Endodermal cell (in vitro differentiated cells): ENCODE data around the gene NFXL1. TPM values are rescaled to one million over a fixed set of nuclear protein-coding genes. Genes with fewer than 3 reads are reported as not detected.

ENCODE experiments used
- DNase-seq: peaks from one replicate; pipeline ENCODE4 v3.0.0-alpha.2; 2017
- H3K27ac ChIP-seq: 2 replicates; pipeline ENCODE4 v1.5.1; 2013; ENCODE audit warnings: mild to moderate bottlenecking, low read depth, low read length, moderate library complexity
- H3K27me3 ChIP-seq: 2 replicates; pipeline ENCODE4 v1.6.1; 2013; ENCODE audit warnings: mild to moderate bottlenecking, low read length, moderate library complexity; ENCODE audit not compliant: insufficient read depth, control insufficient read depth, poor library complexity, severe bottlenecking
- H3K36me3 ChIP-seq: 2 replicates; pipeline ENCODE4 v1.7.0; 2013; ENCODE audit warnings: mild to moderate bottlenecking, low read length, moderate library complexity; ENCODE audit not compliant: control insufficient read depth, insufficient read depth
- H3K4me1 ChIP-seq: one replicate; pipeline ENCODE4 v1.7.0; 2013; ENCODE audit warnings: low read length; ENCODE audit not compliant: control insufficient read depth, insufficient read depth
- H3K4me3 ChIP-seq: 2 replicates; pipeline ENCODE4 v1.5.1; 2013; ENCODE audit warnings: mild to moderate bottlenecking, low read length, moderate library complexity
- H3K9ac ChIP-seq: 2 replicates; pipeline ENCODE4 v1.6.1; 2013; ENCODE audit warnings: mild to moderate bottlenecking, low read length, moderate library complexity; ENCODE audit not compliant: poor library complexity, severe bottlenecking; ENCODE audit errors: extremely low read depth
- H3K9me3 ChIP-seq: 2 replicates; pipeline ENCODE4 v1.6.1; 2013; ENCODE audit warnings: mild to moderate bottlenecking, low read length, moderate library complexity; ENCODE audit not compliant: control insufficient read depth
- H3K27ac Mint-ChIP-seq: 2 replicates; pipeline ENCODE4 v1.8.0; 2020; ENCODE audit warnings: mixed read lengths
- H3K27me3 Mint-ChIP-seq: 2 replicates; pipeline ENCODE4 v1.8.0; 2021; ENCODE audit warnings: mild to moderate bottlenecking, mixed read lengths; ENCODE audit not compliant: insufficient read depth
- H3K36me3 Mint-ChIP-seq: 2 replicates; pipeline ENCODE4 v1.8.0; 2020; ENCODE audit warnings: low read depth, mixed read lengths
- H3K4me1 Mint-ChIP-seq: 2 replicates; pipeline ENCODE4 v1.8.0; 2020; ENCODE audit warnings: mixed read lengths
- H3K4me3 Mint-ChIP-seq: 2 replicates; pipeline ENCODE4 v1.8.0; 2020; ENCODE audit warnings: mild to moderate bottlenecking, moderate library complexity, mixed read lengths
- H3K9me3 Mint-ChIP-seq: 2 replicates; pipeline ENCODE4 v1.8.0; 2020; ENCODE audit warnings: mild to moderate bottlenecking, mixed read lengths
- WGBS, 2 experiments: methylation state at CpG; one replicate each; pipeline versions ENCODE4 v1.1.5 to v1.1.7; 2013; ENCODE audit warnings: missing lambda C conversion rate in 2 of 2, mixed read lengths in 1 of 2; ENCODE audit not compliant: insufficient coverage in 1 of 2, insufficient read length in 1 of 2; 5-methylcytosine and 5-hydroxymethylcytosine counted together
- total RNA-seq, 2 donors: library from RNA; stranded (reverse); fragmentation: NEBNext Ultra II Directional in 1 of 2; extraction: Animal tissue kit (Norgen Biotek cat#: 25700) in 1 of 2; gene quantifications; 2 replicates in 1 of 2; 3 replicates in 1 of 2; pipeline ENCODE4 v1.2.1, GENCODE V29; 2021
- TF ChIP-seq, protein P1 (sequence below): fragments of 200-600 bp; sonication (generic); conservative IDR thresholded peaks from 2 replicates; pipeline ENCODE4 v1.5.0; 2021; ENCODE audit warnings: antibody characterized with exemption, mild to moderate bottlenecking

Gene NFXL1
- total RNA-seq, 2 donors from 2014 or later: 33.0 to 33.7 TPM

DNA sequence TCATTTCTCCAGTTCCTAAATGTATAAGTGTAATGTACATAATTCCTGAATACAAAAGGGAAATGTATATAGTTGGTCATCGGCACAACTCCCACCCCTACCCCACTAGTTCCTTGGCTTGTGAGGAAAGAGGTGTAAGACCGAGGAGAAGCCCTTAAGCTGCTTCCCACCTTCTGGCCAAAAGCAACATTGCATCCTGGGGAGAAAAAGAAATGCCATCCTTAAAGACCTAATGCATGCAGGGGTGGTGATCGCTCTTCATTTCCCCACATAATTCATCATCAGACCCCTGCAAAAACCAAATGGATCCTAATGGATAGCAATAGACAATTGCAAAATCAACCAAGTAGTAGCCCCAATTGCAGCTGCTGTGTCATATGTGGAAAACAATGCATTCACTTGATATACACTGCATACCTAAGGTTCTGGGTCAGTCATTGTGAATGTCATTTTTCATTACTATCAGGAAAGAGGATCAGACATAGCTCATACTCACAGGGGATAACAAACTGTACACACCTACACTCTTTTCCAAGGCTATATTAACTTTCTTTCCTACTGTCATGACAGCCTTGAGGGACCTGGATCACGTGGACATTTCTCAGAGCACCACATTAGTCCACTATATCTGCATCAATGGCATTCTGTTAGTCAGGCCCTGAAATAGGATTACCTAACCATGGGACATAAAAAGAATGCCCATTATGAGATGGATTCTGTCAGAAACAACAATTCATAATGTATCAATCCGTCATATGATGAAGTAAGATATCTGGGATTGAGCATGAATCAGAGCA, 31.7 kb upstream of the NFXL1 start:
- WGBS, 2 experiments: 70 to 91% methylated on average over 2 to 4 of the region's 5 CpGs
- H3K27ac ChIP-seq: no peak overlapping the region
- H3K27me3 ChIP-seq: no peaks in the 10 kb centered on the region
- Mint-ChIP-seq H3K27me3 (no peaks in the 10 kb centered on the region), H3K4me3 (no peak overlapping the region), H3K4me1 (peaks cover 19% of the 10 kb centered on the region), H3K36me3 (no peaks in the 10 kb centered on the region), H3K27ac (no peak overlapping the region), H3K9me3 (no peaks in the 10 kb centered on the region)
- H3K4me1 ChIP-seq: peaks cover 6% of the 10 kb centered on the region
- no peak for DNase-seq
- no peak overlapping the region for H3K4me3 ChIP-seq
- no peaks in the 10 kb centered on the region for H3K9me3 ChIP-seq
- no peaks in the 10 kb centered on the region for H3K36me3 ChIP-seq
- TF ChIP-seq, protein P1, sequence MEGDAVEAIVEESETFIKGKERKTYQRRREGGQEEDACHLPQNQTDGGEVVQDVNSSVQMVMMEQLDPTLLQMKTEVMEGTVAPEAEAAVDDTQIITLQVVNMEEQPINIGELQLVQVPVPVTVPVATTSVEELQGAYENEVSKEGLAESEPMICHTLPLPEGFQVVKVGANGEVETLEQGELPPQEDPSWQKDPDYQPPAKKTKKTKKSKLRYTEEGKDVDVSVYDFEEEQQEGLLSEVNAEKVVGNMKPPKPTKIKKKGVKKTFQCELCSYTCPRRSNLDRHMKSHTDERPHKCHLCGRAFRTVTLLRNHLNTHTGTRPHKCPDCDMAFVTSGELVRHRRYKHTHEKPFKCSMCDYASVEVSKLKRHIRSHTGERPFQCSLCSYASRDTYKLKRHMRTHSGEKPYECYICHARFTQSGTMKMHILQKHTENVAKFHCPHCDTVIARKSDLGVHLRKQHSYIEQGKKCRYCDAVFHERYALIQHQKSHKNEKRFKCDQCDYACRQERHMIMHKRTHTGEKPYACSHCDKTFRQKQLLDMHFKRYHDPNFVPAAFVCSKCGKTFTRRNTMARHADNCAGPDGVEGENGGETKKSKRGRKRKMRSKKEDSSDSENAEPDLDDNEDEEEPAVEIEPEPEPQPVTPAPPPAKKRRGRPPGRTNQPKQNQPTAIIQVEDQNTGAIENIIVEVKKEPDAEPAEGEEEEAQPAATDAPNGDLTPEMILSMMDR: peak; percentile 67
- H3K9ac ChIP-seq: no peak overlapping the region

DNA sequence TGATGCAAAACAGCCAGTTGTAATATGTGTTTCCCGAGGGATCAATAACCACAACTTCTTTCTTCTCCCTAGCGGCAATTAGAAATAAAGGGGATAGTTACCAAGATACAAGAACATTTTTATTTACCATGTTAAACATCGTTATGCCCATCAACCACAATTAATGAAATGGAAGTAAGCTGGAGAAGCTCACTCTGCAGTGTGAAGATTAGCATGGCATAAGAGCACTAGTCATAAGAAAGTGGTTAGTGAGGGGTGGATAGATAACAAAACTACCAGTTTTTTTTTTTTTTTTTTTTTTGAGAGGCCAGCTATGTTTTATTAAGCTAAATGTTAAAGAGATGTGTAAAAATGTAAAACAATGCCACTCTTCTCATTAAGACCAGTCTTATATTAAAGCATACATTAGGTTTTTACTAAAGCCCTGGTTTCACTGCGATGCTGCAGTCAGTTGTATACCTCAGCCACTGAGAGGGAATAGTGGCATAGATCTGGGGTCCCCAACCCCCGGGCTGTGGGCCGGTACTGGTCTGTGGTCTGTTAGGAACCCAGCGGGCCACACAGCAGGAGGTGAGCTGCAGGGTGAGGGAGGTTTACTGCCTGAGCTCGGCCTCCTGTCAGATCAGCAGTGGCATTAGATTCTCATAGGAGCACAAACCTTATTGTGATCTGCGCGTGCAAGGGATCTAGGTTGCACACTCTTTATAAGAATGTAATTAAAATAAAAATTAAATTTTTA, 27.9 kb upstream of the NFXL1 start:
- no peaks in the 10 kb centered on the region for H3K36me3 Mint-ChIP-seq

DNA sequence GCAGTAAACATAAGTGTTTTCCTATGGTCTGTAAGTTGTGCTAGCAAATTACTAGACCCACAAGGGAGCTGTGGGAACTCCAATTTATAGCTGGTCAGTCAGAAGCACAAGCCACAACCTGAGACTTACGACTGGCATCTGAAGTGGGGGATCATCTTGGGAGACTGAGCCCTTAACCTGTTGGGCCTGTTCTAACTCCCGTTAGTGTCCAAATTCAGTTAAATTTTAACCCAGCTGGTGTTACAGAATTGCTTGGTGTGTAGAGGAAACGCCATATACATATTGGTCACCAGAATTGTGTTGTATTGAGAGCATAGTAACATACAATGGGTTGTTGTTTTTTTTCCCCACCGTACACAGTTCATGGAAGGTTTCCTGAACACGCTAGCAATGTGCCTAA, 25.1 kb upstream of the NFXL1 start:
- Histone ChIP-seq H3K27me3 (no peaks in the 10 kb centered on the region), H3K4me3 (no peak overlapping the region), H3K4me1 (peaks cover 6% of the 10 kb centered on the region), H3K27ac (no peak overlapping the region), H3K9me3 (no peaks in the 10 kb centered on the region), H3K9ac (no peak overlapping the region), H3K36me3 (no peaks in the 10 kb centered on the region)
- WGBS, 2 experiments: 97 to 98% methylated on average over 5 of the region's 5 CpGs
- DNase-seq: no peak
- H3K27me3 Mint-ChIP-seq: no peaks in the 10 kb centered on the region
- peaks cover 19% of the 10 kb centered on the region for H3K4me1 Mint-ChIP-seq
- H3K27ac Mint-ChIP-seq: no peak overlapping the region
- no peaks in the 10 kb centered on the region for H3K9me3 Mint-ChIP-seq
- H3K4me3 Mint-ChIP-seq: no peak overlapping the region
- TF ChIP-seq, protein P1: no peak
- H3K36me3 Mint-ChIP-seq: no peaks in the 10 kb centered on the region

More for the DNA sequence above, 27.9 kb upstream of the NFXL1 start:
- no peak overlapping the region for H3K27ac ChIP-seq
- WGBS, 2 experiments: 60% methylated on average over 8 of the region's 10 CpGs; no CpG with 5 or more reads in 1 of the 2 experiments
- Mint-ChIP-seq H3K4me1 (peaks cover 19% of the 10 kb centered on the region), H3K27me3 (no peaks in the 10 kb centered on the region), H3K27ac (no peak overlapping the region), H3K9me3 (no peaks in the 10 kb centered on the region), H3K4me3 (no peak overlapping the region)
- no peaks in the 10 kb centered on the region for H3K27me3 ChIP-seq
- H3K9me3 ChIP-seq: no peaks in the 10 kb centered on the region
- peak overlapping the region; percentile 57 for H3K4me3 ChIP-seq
- peaks cover 6% of the 10 kb centered on the region for H3K4me1 ChIP-seq
- H3K9ac ChIP-seq: no peak overlapping the region
- DNase-seq: peak; percentile 53
- TF ChIP-seq, protein P1: no peak
- H3K36me3 ChIP-seq: no peaks in the 10 kb centered on the region
